ENCODE measurements around the gene WDR45. TPM values are rescaled to one million over a fixed set of nuclear protein-coding genes. Genes with fewer than 3 reads are reported as not detected.

Gene WDR45
- total and polyA plus RNA-seq, 2 of the 4 experiments (the other 2 are of a cell fraction), result 40.7 to 67.4 TPM

DNA sequence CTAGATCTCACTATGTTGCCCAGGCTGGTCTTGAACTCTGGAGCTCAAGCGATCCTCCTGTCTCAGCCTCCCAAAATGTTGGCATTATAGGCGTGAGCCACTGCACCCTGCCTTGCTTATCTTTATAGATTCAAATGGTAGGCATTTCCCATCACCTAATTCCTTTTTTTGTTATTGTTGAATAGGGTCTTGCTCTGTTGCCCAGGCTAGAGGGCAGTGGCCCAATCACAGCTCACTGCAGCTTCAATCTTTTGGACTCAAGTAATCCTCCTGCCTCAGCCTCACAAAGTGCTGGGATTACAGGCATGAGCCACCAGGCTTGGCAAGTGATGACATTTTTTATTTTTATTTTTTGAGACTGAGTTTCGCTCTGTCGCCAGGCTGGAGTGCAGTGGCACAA, 16.7 kb upstream of the WDR45 start:
- no peak overlapping the region for H4K8ac ChIP-seq (ENCODE audit: low read depth in 2 of 2, low read length in 2 of 2)
- no peak overlapping the region for H3K4me2 ChIP-seq (ENCODE audit: low read depth, low read length)
- no peaks in the 10 kb centered on the region for H4K20me1 ChIP-seq (ENCODE audit: insufficient read depth, low read length)
- no peaks in the 10 kb centered on the region for H3K9me3 ChIP-seq (ENCODE audit: control insufficient read depth, insufficient read depth, low read length)
- H2BK20ac ChIP-seq (ENCODE audit: low read depth, low read length), result no peak overlapping the region
- no peaks in the 10 kb centered on the region for H3K9me1 ChIP-seq (ENCODE audit: insufficient read depth, low read length)
- no peak overlapping the region for H2BK15ac ChIP-seq (ENCODE audit: low read depth, low read length)
- H4K91ac ChIP-seq (ENCODE audit: insufficient read depth, low read depth, low read length), result no peak overlapping the region
- H3K4me1 ChIP-seq (ENCODE audit: control insufficient read depth, insufficient read depth, low read length), result no peaks in the 10 kb centered on the region
- H3K14ac ChIP-seq (replicated peaks; ENCODE audit: low read depth, low read length), result no peak overlapping the region
- H3K18ac ChIP-seq (ENCODE audit: low read depth, low read length), result no peak overlapping the region
- no peak overlapping the region for H2AK9ac ChIP-seq (replicated peaks; ENCODE audit: low read depth, low read length, poor library complexity)
- H2BK5ac ChIP-seq (ENCODE audit: low read depth, low read length, poor library complexity, severe bottlenecking), result no peak overlapping the region
- H3K4me3 ChIP-seq (ENCODE audit: insufficient read depth, low read depth, low read length), result no peak overlapping the region
- H3K23ac ChIP-seq (ENCODE audit: low read depth, low read length), result no peak overlapping the region
- intact Hi-C loops (cut with micrococcal nuclease), result no loop called here
- POLR2A ChIA-PET (ENCODE audit: unreplicated experiment), result interaction anchor here (0.7 kb wide), 1 partner anchor 1508 kb away, joined by 5 read pairs; no protein-coding TSS in a partner anchor
- no peak overlapping the region for H2BK120ac ChIP-seq (ENCODE audit: low read depth, low read length)
- no peak overlapping the region for H2AK5ac ChIP-seq (ENCODE audit: low read depth, low read length)
- ATAC-seq (ENCODE audit: low read depth) (no peak), DNase-seq (no peak)
- TF ChIP-seq CEBPB (IDR thresholded peaks at IDR 0.05; ENCODE audit: low read depth, low read length) (no peak), RCOR1 (IDR thresholded peaks at IDR 0.05; ENCODE audit: insufficient replicate concordance, low read length) (no peak), BHLHE40 (IDR thresholded peaks at IDR 0.05; ENCODE audit: low read depth, low read length) (no peak), NFE2L2 (IDR thresholded peaks at IDR 0.05; ENCODE audit: low read depth, low read length) (no peak), RAD21 (IDR thresholded peaks at IDR 0.05; ENCODE audit: low read length) (no peak), RFX5 (IDR thresholded peaks at IDR 0.05; ENCODE audit: low read depth, low read length) (no peak), SMC3 (IDR thresholded peaks at IDR 0.05; ENCODE audit: low read depth, low read length) (no peak), CHD1 (IDR thresholded peaks at IDR 0.05; ENCODE audit: low read depth, low read length) (no peak)
- TF ChIP-seq, protein P1, sequence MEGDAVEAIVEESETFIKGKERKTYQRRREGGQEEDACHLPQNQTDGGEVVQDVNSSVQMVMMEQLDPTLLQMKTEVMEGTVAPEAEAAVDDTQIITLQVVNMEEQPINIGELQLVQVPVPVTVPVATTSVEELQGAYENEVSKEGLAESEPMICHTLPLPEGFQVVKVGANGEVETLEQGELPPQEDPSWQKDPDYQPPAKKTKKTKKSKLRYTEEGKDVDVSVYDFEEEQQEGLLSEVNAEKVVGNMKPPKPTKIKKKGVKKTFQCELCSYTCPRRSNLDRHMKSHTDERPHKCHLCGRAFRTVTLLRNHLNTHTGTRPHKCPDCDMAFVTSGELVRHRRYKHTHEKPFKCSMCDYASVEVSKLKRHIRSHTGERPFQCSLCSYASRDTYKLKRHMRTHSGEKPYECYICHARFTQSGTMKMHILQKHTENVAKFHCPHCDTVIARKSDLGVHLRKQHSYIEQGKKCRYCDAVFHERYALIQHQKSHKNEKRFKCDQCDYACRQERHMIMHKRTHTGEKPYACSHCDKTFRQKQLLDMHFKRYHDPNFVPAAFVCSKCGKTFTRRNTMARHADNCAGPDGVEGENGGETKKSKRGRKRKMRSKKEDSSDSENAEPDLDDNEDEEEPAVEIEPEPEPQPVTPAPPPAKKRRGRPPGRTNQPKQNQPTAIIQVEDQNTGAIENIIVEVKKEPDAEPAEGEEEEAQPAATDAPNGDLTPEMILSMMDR (conservative IDR thresholded peaks at IDR 0.05; ENCODE audit: low read depth, low read length), result no peak
- in situ Hi-C loops (cut with MboI; ENCODE audit: low sequenced_read_pairs), result no loop called here
- H3K27me3 ChIP-seq (ENCODE audit: control insufficient read depth, insufficient read depth, low read length), result no peaks in the 10 kb centered on the region
- no peak overlapping the region for H3K9ac ChIP-seq (ENCODE audit: low read depth, low read length)
- no peak overlapping the region for H3K4ac ChIP-seq (ENCODE audit: low read depth, low read length)
- no peaks in the 10 kb centered on the region for H3K79me1 ChIP-seq (ENCODE audit: low read depth in 1 of 2, low read length in 2 of 2)
- CTCF ChIA-PET, result no interaction called here
- H3K27ac ChIP-seq (ENCODE audit: insufficient read depth, low read length), result no peak overlapping the region
- BruUV-seq (replicated peaks), result no TSS peak
- no peak overlapping the region for H2AFZ ChIP-seq (replicated peaks; ENCODE audit: low read length, poor library complexity)
- no CpG with 5 or more reads among the region's 4 CpGs for WGBS, 2 experiments (ENCODE audit: extremely low coverage in 2 of 2, insufficient read length in 1 of 2)
- dilution Hi-C loops (cut with HindIII; ENCODE audit: low sequenced_read_pairs, unreplicated experiment), result no loop called here
- H3K56ac ChIP-seq (ENCODE audit: extremely low read depth, insufficient read depth, low read length), result no peak overlapping the region
- no peak overlapping the region for H4K5ac ChIP-seq (ENCODE audit: low read depth, low read length)
- H3K36me3 ChIP-seq (ENCODE audit: control insufficient read depth, insufficient read depth, low read length), result no peaks in the 10 kb centered on the region

Data from IMR-90 (cell line).